Duodenal mucosa (tissue), 2 donors: ENCODE data around the gene FAM20B.

ENCODE experiments used
- H3K27ac ChIP-seq: one replicate; pipeline ENCODE4 v1.7.0; 2013; ENCODE audit warnings: low read depth, low read length
- H3K27me3 ChIP-seq, 2 donors: one replicate each; pipeline ENCODE4 v1.7.0; 2013; ENCODE audit warnings: low read length in 2 of 2, control low read depth in 1 of 2; ENCODE audit not compliant: insufficient read depth in 2 of 2, control insufficient read depth in 1 of 2
- H3K36me3 ChIP-seq, 2 donors: one replicate each; pipeline ENCODE4 v1.7.0; 2013; ENCODE audit warnings: low read length in 2 of 2, control low read depth in 1 of 2; ENCODE audit not compliant: insufficient read depth in 2 of 2, control insufficient read depth in 1 of 2
- H3K4me1 ChIP-seq, 2 donors: one replicate each; pipeline ENCODE4 v1.7.0; 2013; ENCODE audit warnings: low read length in 2 of 2, control low read depth in 1 of 2; ENCODE audit not compliant: insufficient read depth in 2 of 2, control insufficient read depth in 1 of 2
- H3K4me3 ChIP-seq, 2 donors: one replicate each; pipeline ENCODE4 v1.7.0; 2013; ENCODE audit warnings: low read length in 2 of 2, low read depth in 1 of 2
- H3K9ac ChIP-seq, 2 donors: one replicate each; pipeline ENCODE4 v1.7.0; 2013; ENCODE audit warnings: low read length in 2 of 2, low read depth in 1 of 2
- H3K9me3 ChIP-seq, 2 donors: one replicate each; pipeline ENCODE4 v1.7.0; 2013; ENCODE audit warnings: low read length in 2 of 2, control low read depth in 1 of 2; ENCODE audit not compliant: control insufficient read depth in 1 of 2

FAM20B gene

DNA sequence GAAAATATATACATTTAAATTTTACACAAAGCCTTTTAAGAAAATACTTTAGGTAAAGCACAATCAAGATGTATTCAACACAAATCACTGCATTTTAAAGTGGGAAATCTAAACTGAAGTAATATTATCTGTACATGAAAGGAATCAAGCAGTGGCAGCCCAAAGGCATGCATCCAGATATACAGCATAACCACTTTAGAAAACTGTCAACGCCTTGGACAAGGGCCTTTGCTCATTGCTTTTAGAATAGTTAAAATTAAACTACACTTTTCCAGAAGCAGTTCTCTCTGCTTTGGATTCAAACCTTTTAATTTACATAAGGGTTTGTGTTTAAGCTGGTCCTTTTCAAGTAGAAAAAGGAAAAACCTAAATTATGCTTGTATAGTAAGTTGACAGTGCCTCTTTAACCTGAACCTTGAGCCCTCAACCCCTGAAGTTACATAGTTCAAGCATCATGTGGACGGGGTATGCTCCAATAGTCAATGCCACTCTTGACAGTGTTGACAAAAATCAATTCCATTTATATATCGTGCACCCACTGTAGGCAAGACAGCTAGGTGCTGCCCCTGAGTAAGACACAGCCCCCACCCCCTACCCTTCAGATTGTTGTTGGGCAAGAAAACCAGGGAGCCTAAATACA lies 79.0 kb downstream of the FAM20B start:
- Histone ChIP-seq H3K4me1 (no peaks in the 10 kb centered on the region), H3K27me3 (no peaks in the 10 kb centered on the region), H3K9ac (no peak overlapping the region), H3K36me3 (peaks cover 15 to 36% of the 10 kb centered on the region in 2 donors), H3K27ac (no peak overlapping the region), H3K9me3 (no peaks in the 10 kb centered on the region), H3K4me3 (no peak overlapping the region)

DNA sequence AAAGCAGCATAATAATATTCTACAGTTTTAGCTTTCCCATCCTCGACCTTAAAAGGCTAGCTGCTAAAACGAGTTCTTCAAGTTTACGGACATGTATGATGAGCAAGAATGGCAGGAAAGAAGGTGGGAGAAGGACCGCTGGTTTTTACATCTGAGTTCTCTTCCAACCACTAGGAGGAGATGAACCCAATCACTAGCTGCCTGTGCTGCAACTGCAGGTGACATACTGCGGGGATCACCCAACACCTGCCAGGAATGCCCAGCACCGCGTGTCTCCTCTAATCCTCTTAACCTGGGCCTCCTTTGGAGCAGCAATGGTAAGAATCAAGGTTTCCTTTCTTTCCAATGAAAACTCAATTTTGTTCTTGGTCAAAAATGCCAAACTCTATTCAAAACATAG lies 79.7 kb downstream of the FAM20B start:
- Histone ChIP-seq H3K27me3 (no peaks in the 10 kb centered on the region), H3K9me3 (no peaks in the 10 kb centered on the region), H3K27ac (no peak overlapping the region), H3K4me1 (no peaks in the 10 kb centered on the region), H3K36me3 (peaks cover 19 to 43% of the 10 kb centered on the region in 2 donors), H3K4me3 (no peak overlapping the region), H3K9ac (no peak overlapping the region)

DNA sequence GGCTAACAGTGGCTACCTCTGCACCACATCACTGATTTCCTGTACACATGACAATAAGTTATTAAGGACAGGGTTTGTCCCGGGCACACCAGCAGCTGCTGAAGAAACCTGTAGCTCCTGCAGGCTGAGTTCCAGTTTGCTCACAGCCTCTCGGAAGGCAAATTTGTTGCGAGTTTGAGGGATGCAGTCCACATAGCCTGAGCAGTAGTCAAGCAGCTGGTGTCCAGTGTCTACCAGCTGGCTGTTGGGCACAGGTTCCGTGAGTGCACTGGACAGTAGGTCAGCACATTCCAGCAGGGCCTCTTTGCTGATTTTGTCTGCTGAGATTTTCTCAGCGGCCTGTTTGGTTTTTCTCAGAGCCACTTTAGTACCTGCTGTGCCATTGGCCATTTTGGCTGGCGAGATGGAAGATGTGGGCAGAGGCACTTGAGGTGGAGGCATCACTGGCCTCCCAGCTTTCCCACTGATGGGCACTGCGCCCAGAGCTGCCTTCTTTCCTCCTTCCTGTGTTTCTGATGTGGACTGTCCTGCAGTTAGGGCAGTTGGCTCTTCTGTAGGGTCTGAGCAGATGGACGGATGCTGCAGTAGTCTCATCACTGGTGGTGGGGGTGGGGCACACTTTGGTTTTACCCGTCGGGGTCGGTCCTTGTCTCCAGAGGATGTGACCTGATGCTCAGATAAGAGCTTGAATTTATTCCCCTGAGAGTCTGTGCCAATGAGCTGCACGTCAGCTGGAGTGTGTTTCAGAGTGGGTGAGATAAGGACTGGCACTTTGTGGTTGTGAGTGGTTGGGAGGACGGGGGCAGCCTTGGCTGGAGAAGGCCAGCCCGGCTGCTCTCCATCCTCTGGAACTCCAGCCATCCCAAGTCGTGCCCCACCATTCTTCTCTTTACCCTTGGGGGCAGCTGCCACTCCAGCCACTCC lies 82.3 kb downstream of the FAM20B start:
- Histone ChIP-seq H3K36me3 (peaks cover 25 to 49% of the 10 kb centered on the region in 2 donors), H3K9me3 (no peaks in the 10 kb centered on the region), H3K27me3 (no peaks in the 10 kb centered on the region), H3K9ac (no peak overlapping the region), H3K4me1 (no peaks in the 10 kb centered on the region), H3K27ac (no peak overlapping the region), H3K4me3 (no peak overlapping the region)

DNA sequence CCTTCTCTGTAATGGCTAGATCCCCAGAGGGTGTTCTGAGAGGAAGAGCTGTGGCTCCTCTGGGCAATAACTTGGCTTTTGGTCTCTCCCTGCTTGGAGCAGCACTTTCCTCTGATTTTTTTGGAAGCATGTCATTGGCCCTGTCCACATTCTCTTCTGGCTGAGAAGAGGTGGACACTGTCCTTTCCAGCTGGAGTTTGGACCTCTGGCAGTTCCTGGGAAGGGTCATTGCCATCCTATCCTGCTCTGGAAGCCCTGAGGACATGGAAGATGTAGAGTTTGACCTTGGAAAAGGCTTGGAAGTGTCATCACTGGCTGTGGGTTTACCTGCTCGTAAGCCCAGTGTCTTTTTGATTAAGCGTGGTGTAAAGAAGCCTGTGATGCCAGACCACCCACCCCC lies 83.0 kb downstream of the FAM20B start:
- Histone ChIP-seq H3K36me3 (peaks cover 25 to 49% of the 10 kb centered on the region in 2 donors), H3K9ac (no peak overlapping the region), H3K4me1 (no peaks in the 10 kb centered on the region)

DNA sequence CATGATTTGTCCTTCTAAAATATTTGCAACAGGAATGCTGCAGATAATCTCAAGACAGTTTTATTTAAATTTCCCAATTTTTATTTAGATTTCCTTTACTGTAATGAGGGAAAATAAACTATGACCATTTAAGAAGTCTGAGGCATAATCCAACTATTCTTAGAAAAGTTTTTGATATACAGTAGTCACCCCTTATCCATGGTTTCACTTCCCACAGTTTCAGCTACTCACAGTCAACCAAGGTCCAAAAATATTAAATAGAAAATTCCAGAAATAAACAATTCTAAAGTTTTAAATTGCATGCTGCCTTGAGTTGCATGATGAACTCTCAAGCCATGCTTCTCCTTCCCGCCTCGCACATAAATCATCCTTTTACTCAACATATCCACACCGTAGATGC lies 89.5 kb downstream of the FAM20B start:
- Histone ChIP-seq H3K27me3 (no peaks in the 10 kb centered on the region), H3K4me1 (no peaks in the 10 kb centered on the region), H3K27ac (no peak overlapping the region), H3K4me3 (no peak overlapping the region), H3K36me3 (peaks cover 19 to 37% of the 10 kb centered on the region in 2 donors), H3K9me3 (no peaks in the 10 kb centered on the region), H3K9ac (no peak overlapping the region)

More for the DNA sequence above, 83.0 kb downstream of the FAM20B start:
- Histone ChIP-seq H3K27ac (no peak overlapping the region), H3K27me3 (no peaks in the 10 kb centered on the region), H3K9me3 (no peaks in the 10 kb centered on the region), H3K4me3 (no peak overlapping the region)

DNA sequence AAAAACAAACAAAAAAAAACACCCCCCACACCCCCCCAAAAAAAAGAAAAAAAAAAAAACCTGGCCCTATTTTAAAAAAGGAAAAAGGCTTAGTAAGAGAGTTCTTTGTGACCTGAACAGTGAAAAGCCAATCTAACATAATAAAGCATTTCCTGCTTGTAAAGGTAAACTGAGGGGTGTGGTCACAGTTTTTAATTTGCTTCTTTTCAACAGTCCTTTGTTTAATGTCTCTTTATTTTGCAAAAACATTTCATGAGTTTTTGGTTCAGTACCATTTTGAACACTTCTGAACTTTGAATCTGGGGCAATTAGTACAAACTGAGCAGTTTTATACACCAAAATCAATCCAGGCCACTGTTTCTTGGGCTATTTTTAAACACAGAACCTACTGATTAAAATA lies 93.8 kb downstream of the FAM20B start:
- Histone ChIP-seq H3K4me1 (no peaks in the 10 kb centered on the region), H3K27ac (no peak overlapping the region), H3K9ac (no peak overlapping the region), H3K27me3 (no peaks in the 10 kb centered on the region), H3K9me3 (no peaks in the 10 kb centered on the region), H3K36me3 (peaks cover 13 to 33% of the 10 kb centered on the region in 2 donors), H3K4me3 (no peak overlapping the region)

DNA sequence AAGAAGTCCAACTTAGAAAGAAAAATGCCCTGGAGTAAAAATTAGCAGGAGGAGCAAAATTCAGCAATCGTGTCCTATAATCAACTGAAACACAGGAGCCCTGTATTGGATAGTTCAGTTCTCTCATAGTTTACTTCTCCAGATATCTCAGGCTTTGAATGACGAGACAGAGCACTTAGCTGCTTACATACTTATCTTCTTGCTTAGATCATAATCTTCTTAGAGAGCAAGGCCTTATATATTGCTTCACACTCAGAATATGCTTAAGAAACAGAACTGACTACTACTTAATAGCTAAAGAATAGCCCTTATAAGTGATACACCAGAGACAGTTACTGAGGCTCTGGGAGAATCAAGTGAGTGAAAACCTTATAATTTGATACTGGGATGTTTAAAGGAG lies 95.0 kb downstream of the FAM20B start:
- Histone ChIP-seq H3K27me3 (no peaks in the 10 kb centered on the region), H3K4me3 (no peak overlapping the region), H3K27ac (no peak overlapping the region), H3K9ac (no peak overlapping the region), H3K4me1 (no peaks in the 10 kb centered on the region), H3K9me3 (no peaks in the 10 kb centered on the region), H3K36me3 (peaks cover 13 to 33% of the 10 kb centered on the region in 2 donors)

DNA sequence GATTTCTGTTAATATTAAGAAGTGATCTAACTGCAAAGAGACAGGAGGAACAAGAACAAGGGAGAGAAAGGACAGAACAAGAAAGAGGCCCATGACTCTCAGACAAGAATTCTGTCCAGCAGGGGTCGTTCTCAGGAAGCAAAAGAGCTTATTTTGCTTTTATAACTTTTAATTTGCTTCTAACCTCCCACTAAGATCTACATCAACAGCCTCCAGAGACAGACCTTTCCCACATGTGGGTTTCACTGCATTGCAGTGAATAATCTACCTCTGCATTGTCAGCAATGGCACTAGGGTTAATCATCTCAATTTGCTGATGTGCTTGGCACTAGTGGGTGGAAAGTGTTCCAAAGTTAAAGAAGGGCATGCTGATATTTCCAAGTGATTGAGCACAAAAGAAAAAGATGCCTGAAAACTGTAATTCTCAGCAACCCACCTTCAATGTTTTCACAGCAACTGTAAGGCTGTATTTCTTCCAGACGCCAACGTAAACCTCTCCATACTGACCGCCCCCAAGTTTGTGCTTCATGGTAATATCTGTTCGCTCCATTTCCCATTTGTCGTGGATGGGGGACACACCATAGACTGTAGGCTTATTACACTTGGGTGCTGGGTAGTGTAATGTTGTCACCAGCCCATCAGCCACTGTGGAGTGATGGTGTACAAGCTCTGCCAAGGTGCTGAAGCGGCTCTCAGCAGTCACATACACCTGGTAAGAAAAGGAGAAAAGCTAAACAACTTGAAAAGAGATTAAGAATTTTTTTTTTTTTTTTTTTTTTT lies 95.7 kb downstream of the FAM20B start:
- H3K4me1 ChIP-seq: no peaks in the 10 kb centered on the region
- no peaks in the 10 kb centered on the region for H3K9me3 ChIP-seq
- H3K9ac ChIP-seq: no peak overlapping the region
- H3K27me3 ChIP-seq: no peaks in the 10 kb centered on the region
- H3K36me3 ChIP-seq: peaks cover 13 to 36% of the 10 kb centered on the region in 2 donors
- no peak overlapping the region for H3K27ac ChIP-seq
- no peak overlapping the region for H3K4me3 ChIP-seq

DNA sequence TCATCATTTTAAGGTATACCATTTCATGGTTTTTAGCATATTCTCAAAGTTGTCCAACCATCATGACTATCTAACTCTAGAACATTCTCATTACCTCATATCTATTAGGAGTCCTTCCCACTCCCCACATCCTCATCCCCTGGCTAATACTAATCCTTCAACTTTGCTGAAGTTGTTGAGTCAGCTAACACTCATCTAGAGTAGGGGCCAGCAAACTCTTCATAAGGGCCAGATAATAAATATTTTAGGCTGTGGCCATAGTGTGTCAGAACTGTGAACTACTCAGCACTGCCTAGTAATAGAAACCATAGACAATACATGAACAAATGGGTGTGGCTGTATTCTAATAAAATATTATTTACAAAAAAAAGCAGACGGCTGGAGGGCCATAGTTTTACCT lies 99.2 kb downstream of the FAM20B start:
- Histone ChIP-seq H3K4me1 (peaks cover 0 to 3% of the 10 kb centered on the region in 2 donors), H3K27ac (no peak overlapping the region), H3K27me3 (no peaks in the 10 kb centered on the region), H3K9me3 (no peaks in the 10 kb centered on the region), H3K4me3 (no peak overlapping the region), H3K36me3 (peaks cover 0 to 16% of the 10 kb centered on the region in 2 donors), H3K9ac (no peak overlapping the region)
